Astrocyte of the spinal cord (primary cell): ENCODE results near the gene SCYGR8.

ENCODE experiments used
- DNase-seq: peaks from one replicate; pipeline ENCODE4 v3.0.0; 2011; ENCODE audit warnings: low read depth, low spot score
- H3K4me3 ChIP-seq: 2 replicates; pipeline ENCODE4 v1.5.1; 2011; ENCODE audit warnings: low read depth, mild to moderate bottlenecking, low read length, moderate library complexity
- CTCF ChIP-seq: IDR thresholded peaks from 2 replicates; pipeline ENCODE4 v1.5.1; 2012; ENCODE audit warnings: low read depth, mild to moderate bottlenecking, low read length, inconsistent platforms
- in situ Hi-C: cut with HindIII; loops from 2 replicates; pipeline ENCODE4 v1.10.0; 2017; ENCODE audit warnings: low sequenced_read_pairs

The SCYGR8 gene, protein sequence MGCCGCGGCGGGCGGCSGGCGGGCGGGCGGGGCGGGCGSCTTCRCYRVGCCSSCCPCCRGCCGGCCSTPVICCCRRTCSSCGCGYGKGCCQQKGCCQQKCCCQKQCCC

DNA sequence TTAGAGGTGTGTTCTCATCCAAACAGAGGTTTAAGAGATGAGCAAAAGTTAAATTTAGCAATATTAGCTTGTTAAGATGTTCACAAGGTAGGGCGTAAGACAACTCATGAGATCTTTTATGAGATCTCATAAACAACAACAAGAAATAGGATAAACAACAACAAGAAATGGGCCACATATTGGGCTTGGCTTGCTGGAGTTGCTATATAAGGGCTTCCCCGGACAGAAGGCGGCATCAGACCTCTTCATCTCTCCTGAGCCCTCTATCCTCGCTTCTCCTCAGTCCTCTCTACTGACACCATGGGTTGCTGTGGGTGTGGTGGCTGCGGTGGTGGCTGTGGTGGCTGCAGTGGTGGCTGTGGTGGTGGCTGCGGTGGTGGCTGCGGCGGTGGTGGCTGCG lies at the start of gene SCYGR8:
Gene SCYGR8, plus strand, starts transcription at position 301 of the 400 bp plus-strand sequence. Its CDS starts 0 bp downstream, at position 301.
- DNase-seq: no peak
- in situ Hi-C loops: no loop called here
- no peak within 1 kb of the TSS for H3K4me3 ChIP-seq
- no peak for TF ChIP-seq CTCF

DNA sequence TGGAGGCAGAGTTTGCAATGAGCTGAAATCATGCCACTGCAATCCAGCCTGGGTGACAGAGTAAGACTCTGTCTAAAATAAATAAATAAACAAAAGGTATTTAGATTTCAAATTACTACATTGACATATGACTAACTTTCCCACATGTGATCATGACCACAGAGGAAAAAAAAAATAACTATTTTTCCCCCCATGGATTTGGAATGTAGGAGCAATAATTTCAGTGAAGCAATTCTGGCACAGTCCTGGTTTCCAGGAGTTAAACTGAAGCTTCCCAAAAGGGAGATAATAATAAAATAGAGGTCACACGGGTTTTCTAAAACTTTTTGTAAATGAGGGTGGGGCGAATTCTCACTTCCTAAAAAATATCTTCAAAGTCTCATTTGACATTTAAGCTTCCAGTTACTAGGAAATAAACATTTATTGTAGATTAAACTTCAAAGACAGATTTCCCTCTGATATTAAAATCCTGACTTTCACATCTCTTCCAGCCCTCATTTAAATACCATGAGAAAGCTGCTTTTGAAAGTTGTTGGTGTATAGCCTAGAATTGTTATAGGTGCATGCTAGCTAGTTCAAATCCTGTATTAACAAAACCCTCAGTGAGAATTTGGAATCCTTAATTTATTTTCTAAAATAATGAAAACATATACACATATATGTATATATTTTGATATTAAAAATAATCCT lies 48.6 kb upstream of the SCYGR8 start:
- in situ Hi-C loops: no loop called here
- no peak for TF ChIP-seq CTCF
- no peak overlapping the region for H3K4me3 ChIP-seq
- DNase-seq: no peak

DNA sequence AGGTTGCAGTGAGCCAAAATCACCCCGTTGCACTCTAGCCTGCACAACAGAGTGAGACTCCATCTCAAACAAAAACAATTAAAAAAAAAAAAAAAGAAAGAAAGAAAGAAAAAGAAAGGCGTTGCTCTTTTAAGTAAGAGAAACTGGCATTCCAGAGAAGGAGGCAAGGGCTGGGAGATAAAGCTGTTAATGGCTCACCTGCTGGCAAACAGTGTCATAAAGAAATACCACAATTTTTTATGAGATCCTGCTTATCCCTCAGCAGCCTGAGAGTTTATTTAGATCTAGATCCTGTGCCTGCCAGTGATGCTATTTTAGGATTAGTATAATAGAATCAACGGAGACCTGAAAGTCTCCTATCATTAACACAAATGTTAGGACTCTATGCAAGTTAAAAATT lies 44.1 kb upstream of the SCYGR8 start:
- no peak overlapping the region for H3K4me3 ChIP-seq
- TF ChIP-seq CTCF: no peak
- DNase-seq: no peak
- in situ Hi-C loops: no loop called here

- in situ Hi-C loops: no loop called here
- no peak for DNase-seq
- TF ChIP-seq CTCF: no peak
- no peak overlapping the region for H3K4me3 ChIP-seq
These were observed 42.4 kb upstream of the SCYGR8 start for GRCh38 chr2:227703280-227703732.

DNA sequence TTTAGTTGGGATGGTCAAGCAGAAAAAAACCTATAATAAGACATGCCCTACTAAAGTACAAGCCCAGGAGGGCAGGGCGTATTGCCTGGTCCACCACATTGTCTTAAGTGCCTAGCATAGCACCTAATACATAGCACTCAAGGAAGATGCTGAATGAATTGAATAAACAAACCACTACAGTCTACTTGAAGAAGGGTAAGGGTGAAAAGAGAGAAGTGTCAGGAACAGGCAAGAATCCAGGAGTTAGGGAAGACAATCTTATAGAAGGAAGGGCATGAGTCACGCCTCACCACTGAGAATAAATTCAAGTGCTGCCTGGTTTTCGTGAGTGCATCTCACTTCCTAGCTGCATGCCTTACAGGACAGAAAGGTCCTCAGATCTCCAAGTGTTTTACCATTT lies 41.7 kb upstream of the SCYGR8 start:
- H3K4me3 ChIP-seq: no peak overlapping the region
- no peak for TF ChIP-seq CTCF
- in situ Hi-C loops: no loop called here
- no peak for DNase-seq

DNA sequence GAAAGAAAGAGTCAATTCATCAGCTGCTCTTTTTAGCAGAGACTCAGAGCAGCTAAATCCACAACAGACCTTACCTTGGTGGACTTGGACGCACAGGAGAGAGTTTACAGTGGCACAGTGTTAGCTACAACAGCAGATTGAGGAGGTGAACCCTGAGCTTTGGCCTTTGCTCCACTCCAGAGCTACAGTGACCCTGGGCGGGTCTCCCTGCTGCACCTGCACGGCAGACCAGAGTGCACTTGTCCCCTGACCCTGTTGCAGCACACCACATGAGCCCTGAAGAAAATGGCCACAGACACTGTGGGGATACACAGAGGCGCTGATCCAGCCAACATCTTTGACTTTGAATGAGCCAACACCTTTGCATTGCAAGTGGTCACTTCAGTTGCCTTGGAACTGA lies 38.8 kb upstream of the SCYGR8 start:
- no peak overlapping the region for H3K4me3 ChIP-seq
- DNase-seq: no peak
- in situ Hi-C loops: no loop called here
- no peak for TF ChIP-seq CTCF
